SIG-M5 (cell line): ENCODE data around the gene CYP4F12.
"Not testable (repeated sequence)": the region's sequence is repeated elsewhere in the genome, so short reads cannot be mapped to it uniquely, and the experiment has no call there.

Experiments used
- DNase-seq: peaks from one replicate; lab custom pipeline; 2025; lab: John Stamatoyannopoulos, UW

Gene CYP4F12

DNA sequence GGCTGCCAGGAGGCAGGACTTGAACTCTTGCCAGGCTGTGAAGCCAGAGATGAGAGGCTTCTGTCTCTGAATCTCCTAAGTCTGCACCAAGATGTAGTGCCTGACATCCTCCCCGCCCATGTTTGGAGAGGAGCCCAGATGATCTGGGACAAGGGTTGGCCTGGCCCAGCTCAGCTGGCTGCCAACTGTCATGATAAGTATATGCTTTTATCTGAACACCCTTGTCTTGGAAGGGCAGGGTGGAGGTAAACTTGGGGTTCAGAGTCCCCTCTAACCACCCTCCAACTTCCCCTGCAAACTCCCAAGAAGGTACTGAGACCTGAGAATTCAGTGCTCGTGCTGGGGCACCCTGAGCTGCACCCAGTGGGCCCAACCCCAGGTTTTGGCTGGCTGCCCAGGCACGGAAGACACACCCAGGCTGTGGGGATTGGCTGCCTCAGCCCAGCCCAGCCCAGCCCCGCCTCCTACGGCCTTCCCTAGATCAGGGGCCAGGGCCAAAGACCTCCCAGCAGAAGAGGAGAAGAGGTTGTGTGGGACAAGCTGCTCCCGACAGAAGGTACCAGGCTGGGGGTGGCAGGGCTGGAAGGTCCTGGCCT, at the start of gene CYP4F12:
Gene CYP4F12 (plus strand): TSS at position 508 of the 596 bp plus-strand sequence. CDS start 443 bp downstream, outside the sequence.
- DNase-seq: no peak

- DNase-seq: no peak
Measured at GRCh38 chr19:15623711-15624318, 49.1 kb upstream of the CYP4F12 start.

DNA sequence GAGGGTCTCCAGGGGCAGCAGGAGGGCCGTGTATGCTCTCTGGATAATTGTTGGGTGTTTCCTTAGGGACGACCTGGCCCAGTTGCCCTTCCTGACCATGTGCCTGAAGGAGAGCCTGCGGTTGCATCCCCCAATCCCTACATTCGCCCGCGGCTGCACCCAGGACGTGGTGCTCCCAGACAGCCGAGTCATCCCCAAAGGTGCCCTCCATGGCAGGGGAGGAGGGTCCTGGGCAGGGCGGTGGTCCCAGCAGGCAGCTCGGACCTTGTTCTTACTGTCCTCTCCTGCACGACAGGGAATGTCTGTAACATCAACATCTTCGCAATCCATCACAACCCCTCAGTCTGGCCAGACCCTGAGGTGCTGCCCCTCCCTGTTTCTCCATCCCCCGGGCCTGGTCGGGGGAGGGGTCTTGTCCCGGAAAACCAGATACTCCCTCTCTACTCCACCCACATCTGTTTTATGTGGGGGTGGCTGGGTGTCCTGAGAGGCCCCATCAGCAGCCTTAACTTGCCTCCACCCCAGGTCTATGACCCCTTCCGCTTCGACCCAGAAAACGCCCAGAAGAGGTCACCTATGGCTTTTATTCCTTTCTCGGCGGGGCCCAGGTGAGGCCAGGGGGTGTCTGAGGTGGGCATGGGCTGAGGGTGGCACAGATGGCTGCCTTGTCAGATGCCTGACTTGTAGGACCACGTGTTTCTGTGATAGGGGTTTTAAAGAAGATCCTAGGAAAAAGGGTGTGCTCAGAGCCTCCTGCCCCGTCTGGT, 44.5 kb upstream of the CYP4F12 start:
- no peak for DNase-seq

- no peak for DNase-seq
Measured at GRCh38 chr19:15629003-15629880, 43.6 kb upstream of the CYP4F12 start.

GRCh38 chr19:15631817-15632216, 41.1 kb upstream of the CYP4F12 start:
- DNase-seq: no peak

DNA sequence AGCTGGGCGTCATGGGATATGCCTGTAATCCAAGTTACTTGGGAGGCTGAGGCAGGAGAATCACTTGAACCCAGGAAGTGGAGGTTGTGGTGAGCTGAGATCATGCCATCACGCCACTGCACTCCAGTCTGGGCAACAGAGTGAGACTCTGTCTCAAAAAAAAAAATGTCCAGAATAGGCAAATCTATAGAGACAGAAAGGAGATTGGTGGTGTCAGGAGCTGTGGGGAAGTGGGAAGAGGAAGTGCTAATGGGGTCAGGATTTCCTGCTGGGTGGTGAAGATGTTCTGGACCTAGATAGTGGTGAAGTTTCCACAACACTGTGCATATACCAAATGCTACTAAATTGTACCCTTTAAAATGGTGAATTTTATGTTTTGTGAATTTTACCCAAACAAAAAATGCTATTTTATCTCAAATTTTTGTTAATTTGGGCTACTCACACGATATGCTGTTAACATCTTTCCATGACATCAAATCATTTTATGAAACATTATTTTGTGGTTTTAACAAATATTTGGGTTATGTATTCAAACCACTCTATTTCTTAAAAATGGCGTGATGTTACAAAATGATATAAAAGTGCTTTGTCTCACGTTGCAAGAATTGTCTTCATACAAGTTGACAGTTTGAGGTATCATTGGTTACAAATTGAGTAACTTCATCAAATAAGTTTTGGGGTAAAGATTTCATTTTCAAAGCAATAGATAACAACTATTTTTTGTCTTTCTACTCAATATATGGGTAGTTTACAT, 39.6 kb upstream of the CYP4F12 start:
- DNase-seq: no peak

GRCh38 chr19:15634105-15634504, 38.8 kb upstream of the CYP4F12 start:
- DNase-seq: no peak

DNA sequence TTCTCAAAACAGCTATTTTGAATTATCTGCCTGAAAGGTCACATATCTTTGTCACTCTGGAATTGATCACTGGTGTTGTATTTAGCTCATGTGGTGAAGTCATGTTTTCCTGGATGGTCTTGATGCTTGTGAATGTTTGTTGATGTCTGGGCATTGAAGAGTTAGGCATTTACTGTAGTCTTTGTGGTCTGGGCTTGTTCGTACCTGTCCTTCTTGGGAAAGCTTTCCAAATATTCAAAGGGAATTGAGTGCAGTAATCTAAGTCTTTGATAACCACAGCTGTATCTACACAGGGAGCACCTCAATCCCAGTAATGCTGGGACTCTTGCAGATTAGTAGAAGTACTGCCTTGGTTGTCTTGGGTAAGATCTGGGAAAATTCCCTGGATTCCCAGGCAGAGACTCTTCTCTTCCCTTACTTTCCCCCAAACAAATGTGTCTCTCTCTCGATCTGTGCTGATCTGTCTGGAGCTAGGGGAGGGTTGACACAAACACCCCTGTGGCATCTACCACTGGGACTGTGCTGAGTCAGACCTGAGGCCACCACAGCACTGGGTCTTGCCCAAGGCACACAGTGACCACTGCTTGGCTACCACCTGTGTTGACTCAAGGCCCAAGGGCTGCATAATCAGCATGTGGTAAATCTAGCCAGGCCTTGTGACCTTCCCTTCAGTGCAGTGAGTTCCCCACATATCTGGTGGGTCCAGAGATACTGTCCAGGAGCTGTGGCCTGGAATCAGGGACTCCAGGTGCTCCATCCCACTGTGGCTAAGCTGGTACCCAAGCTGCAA, 37.7 kb upstream of the CYP4F12 start:
- no peak for DNase-seq

DNA sequence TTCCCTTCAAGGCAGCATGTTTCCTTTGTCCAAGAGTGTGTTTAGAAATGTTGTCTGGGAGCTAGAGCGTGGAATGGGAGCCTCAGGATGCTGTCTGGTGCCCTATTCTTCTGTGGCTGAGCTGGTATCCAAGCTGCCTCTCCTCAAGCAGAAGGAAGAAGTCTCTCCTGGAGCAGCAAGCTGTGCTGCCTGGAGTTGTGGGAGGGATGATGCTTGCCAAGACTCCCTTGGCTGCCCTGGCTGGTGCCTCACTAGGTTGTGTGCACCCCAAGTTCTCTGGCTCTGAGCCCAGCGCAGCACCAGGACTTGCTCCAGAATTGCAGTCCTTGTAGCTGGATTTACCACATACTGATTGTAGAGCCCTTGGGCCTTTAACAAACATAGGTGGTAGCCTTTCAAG, 36.9 kb upstream of the CYP4F12 start:
- no peak for DNase-seq

- no peak for DNase-seq
Measured at GRCh38 chr19:15639596-15639995, 33.3 kb upstream of the CYP4F12 start.

DNA sequence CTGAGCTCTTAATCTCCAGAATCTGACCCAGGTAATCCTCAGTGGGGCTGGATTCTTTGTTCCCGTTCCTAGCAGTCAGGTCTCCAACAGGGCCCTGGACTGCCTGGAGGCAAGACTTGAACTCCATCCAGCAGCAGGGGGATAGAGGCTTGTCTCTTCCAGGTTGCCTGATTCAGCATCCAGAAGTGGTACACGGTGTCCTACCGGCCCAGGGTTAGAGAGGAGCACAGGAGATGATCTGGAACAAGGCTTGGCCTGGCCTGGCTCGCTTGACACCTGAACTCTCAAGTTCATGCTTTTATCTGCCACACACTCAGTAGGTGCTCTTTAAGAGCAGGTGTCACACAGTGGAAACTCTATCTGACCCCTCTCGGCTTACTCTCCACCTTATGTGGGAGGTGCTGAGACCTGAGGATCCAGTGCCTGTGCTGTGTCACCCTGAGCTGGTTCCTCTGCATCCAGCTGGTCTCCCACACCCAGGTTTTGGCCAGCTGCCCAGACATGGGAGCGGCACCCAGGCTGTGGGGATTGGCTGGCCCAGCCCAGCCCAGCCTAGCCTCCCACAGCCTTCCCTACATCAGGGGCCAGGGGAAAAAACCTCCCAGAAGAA, 32.5 kb upstream of the CYP4F12 start, which contains the start of gene CYP4F3:
Gene CYP4F3 (plus strand): TSS at position 604 of the 610 bp plus-strand sequence. CDS start 519 bp downstream, outside the sequence.
- no peak for DNase-seq

DNA sequence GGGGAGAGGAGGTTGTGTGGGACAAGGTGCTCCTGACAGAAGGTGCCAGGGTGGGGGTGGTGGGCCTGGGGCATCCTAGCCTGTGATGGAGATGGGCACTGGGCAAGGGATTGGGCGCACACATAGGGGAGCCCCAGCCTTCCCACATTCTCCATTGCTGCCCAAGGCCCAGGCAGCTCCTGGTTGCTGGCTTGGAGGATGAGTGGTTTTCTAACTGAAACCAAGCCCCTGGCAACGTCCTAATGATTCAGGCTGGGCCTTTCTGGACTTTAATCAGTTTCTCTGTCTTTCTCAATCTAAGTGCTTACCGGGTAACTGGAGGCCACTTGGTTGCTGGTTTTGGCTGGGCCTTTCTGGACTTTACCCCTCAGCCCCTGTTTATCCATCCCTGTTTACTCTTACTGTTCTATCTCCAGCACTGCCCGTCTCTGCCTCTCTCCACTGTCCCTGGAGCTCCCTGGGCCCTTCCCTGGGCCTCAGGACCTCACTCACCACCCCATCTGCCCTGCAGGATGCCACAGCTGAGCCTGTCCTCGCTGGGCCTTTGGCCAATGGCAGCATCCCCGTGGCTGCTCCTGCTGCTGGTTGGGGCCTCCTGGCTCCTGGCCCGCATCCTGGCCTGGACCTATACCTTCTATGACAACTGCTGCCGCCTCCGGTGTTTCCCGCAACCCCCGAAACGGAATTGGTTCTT, 31.8 kb upstream of the CYP4F12 start:
- no peak for DNase-seq

- no peak for DNase-seq
Measured at GRCh38 chr19:15641901-15642491, 30.9 kb upstream of the CYP4F12 start.

DNA sequence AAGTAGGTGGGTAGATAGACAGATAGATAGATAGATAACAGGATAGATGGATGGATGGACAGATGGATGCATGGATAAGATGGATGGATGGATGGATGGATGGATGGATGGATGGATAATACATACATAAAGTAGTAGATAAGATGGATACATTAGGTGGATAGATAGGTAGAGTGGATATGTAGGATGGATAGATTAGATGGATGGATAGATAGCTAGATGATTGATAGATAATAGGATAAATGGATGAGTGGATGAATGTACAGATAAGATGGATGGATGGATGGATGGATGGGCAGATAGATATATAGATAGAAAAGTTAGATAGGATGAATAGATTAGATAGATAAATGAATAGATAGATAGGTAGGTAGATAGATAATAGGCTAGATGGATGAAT, 30.1 kb upstream of the CYP4F12 start:
- DNase-seq: no peak

GRCh38 chr19:15643387-15643786, 29.5 kb upstream of the CYP4F12 start:
- no peak for DNase-seq

DNA sequence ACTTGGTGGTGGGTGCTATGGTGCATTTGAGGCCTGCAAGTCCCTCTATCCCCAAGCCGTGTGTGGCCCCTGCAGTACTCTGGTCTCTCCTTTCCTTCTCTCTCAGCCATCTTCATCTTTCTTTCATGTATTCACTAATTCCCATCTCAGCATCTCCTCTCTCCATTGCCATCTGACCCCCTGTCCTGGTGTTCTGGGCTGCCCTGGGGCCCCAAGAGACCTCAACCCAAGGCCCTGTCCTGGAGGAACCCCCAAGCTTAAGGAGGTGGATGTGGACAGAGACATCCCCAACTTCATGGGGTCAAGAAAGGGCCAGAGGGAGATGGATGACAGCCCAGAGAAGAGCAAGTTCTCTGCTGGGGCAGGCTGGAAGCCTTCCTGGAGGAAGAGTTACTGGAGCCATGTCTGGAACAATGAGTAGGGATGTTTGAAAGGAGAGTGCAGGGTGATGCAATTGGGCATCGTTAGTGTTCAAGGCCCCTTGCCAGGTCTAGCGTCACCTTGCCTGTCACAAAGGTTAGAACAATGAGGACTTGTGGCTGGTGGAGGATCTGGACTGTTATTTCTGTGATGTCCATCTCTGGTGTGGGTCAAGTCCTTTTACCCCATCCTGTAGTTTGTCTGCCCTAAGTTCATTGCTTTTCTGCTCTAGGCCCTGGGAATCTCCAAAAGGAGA, 28.7 kb upstream of the CYP4F12 start:
- DNase-seq: no peak

GRCh38 chr19:15644816-15645215, 28.1 kb upstream of the CYP4F12 start:
- no peak for DNase-seq

GRCh38 chr19:15649526-15649925, 23.4 kb upstream of the CYP4F12 start:
- no peak for DNase-seq

DNA sequence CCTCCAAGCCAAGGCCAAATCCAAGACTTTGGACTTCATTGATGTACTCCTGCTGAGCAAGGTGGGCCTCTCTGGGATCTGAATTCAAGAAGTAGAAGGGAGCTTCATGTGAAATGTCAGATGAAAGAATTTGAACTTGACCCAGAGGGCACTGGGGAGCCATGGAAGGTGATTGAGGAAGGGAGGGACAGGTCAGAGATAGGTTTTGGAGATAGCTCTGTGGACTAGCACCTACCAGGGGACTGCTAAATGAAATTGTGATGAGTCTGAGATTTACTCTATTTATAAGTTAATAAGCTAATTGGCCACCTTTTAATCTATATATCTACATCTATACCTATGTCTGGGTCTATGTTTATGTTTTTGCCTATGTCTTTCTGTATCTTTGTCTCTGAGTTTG, 22.8 kb upstream of the CYP4F12 start:
- not testable (repeated sequence) for DNase-seq
